Loucy (cell line): ENCODE data around the gene ST8SIA3.

ENCODE experiments used
- H2AFZ ChIP-seq: fragments of 200-600 bp; sonication (generic); 2 replicates; pipeline ENCODE4 v1.6.0; 2016; ENCODE audit warnings: antibody characterized with exemption, mild to moderate bottlenecking, low read length, moderate library complexity
- H3F3A ChIP-seq: fragments of 200-600 bp; 2 replicates; pipeline ENCODE4 v1.6.0; 2016; ENCODE audit warnings: antibody characterized with exemption, low read depth, mild to moderate bottlenecking
- H3K27me3 ChIP-seq: fragments of 200-600 bp; sonication (generic); 2 replicates; pipeline ENCODE4 v1.6.1; 2014; ENCODE audit warnings: low read length, mild to moderate bottlenecking; ENCODE audit not compliant: insufficient read depth, poor library complexity, severe bottlenecking
- H3K36me3 ChIP-seq: fragments of 200-600 bp; sonication (generic); 2 replicates; pipeline ENCODE4 v1.6.1; 2016; ENCODE audit warnings: low read length; ENCODE audit not compliant: insufficient read depth
- H3K4me1 ChIP-seq: fragments of 200-600 bp; sonication (generic); 2 replicates; pipeline ENCODE4 v1.5.1; 2014; ENCODE audit warnings: low read length, mild to moderate bottlenecking; ENCODE audit not compliant: insufficient read depth, poor library complexity, severe bottlenecking
- H3K4me2 ChIP-seq: fragments of 200-600 bp; sonication (generic); 2 replicates; pipeline ENCODE4 v1.6.0; 2014; ENCODE audit warnings: antibody characterized with exemption, low read length, low read depth, mild to moderate bottlenecking; ENCODE audit not compliant: poor library complexity, severe bottlenecking
- H3K4me3 ChIP-seq: fragments of 200-600 bp; sonication (generic); 2 replicates; pipeline ENCODE4 v1.5.1; 2014; ENCODE audit warnings: low read length, mild to moderate bottlenecking, mixed read lengths; ENCODE audit not compliant: poor library complexity, severe bottlenecking
- H3K79me2 ChIP-seq: fragments of 200-600 bp; sonication (generic); 2 replicates; pipeline ENCODE4 v1.6.1; 2014; ENCODE audit warnings: low read length; ENCODE audit not compliant: insufficient read depth
- H3K9ac ChIP-seq: fragments of 200-600 bp; sonication (generic); 2 replicates; pipeline ENCODE4 v1.6.0; 2014; ENCODE audit warnings: mild to moderate bottlenecking, low read depth, low read length, moderate library complexity; ENCODE audit not compliant: poor library complexity, severe bottlenecking
- H3K9me2 ChIP-seq: fragments of 200-600 bp; sonication (generic); replicated peaks from 2 replicates; pipeline ENCODE4 v1.6.1; 2016; ENCODE audit warnings: low read depth, low read length, mixed read lengths
- H3K9me3 ChIP-seq: fragments of 200-600 bp; sonication (generic); 2 replicates; pipeline ENCODE4 v1.6.1; 2014; ENCODE audit warnings: mild to moderate bottlenecking, antibody characterized with exemption, low read length, low read depth; ENCODE audit not compliant: insufficient read depth
- H4K20me1 ChIP-seq: fragments of 200-600 bp; sonication (generic); 2 replicates; pipeline ENCODE4 v1.6.0; 2014; ENCODE audit warnings: antibody characterized with exemption, low read length, mild to moderate bottlenecking; ENCODE audit not compliant: insufficient read depth, poor library complexity, severe bottlenecking
- EZH2phosphoT487 ChIP-seq: fragments of 200-600 bp; IDR thresholded peaks from 2 replicates; pipeline ENCODE4 v1.6.1; 2018; ENCODE audit warnings: antibody characterized with exemption, mild to moderate bottlenecking, moderate library complexity, borderline replicate concordance
- TF ChIP-seq, protein P1 (sequence below): fragments of 200-600 bp; sonication (generic); conservative IDR thresholded peaks from 2 replicates; pipeline ENCODE4 v1.5.1; 2014; ENCODE audit warnings: mild to moderate bottlenecking, antibody characterized with exemption, low read length

Gene ST8SIA3

GRCh38 chr18:57373017-57373416 is 20.7 kb downstream of the ST8SIA3 start:
- Histone ChIP-seq H2AFZ (no peak overlapping the region), H4K20me1 (no peaks in the 10 kb centered on the region), H3K27me3 (no peaks in the 10 kb centered on the region), H3K9me3 (no peaks in the 10 kb centered on the region), H3K36me3 (no peaks in the 10 kb centered on the region), H3F3A (no peaks in the 10 kb centered on the region), H3K4me1 (no peaks in the 10 kb centered on the region), H3K4me2 (no peak overlapping the region), H3K9me2 (no peaks in the 10 kb centered on the region), H3K9ac (no peak overlapping the region), H3K4me3 (no peak overlapping the region), H3K79me2 (no peaks in the 10 kb centered on the region)
- TF ChIP-seq, protein P1, sequence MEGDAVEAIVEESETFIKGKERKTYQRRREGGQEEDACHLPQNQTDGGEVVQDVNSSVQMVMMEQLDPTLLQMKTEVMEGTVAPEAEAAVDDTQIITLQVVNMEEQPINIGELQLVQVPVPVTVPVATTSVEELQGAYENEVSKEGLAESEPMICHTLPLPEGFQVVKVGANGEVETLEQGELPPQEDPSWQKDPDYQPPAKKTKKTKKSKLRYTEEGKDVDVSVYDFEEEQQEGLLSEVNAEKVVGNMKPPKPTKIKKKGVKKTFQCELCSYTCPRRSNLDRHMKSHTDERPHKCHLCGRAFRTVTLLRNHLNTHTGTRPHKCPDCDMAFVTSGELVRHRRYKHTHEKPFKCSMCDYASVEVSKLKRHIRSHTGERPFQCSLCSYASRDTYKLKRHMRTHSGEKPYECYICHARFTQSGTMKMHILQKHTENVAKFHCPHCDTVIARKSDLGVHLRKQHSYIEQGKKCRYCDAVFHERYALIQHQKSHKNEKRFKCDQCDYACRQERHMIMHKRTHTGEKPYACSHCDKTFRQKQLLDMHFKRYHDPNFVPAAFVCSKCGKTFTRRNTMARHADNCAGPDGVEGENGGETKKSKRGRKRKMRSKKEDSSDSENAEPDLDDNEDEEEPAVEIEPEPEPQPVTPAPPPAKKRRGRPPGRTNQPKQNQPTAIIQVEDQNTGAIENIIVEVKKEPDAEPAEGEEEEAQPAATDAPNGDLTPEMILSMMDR = no peak
- TF ChIP-seq EZH2phosphoT487 = no peak

- Histone ChIP-seq H3K4me3 (no peak overlapping the region), H4K20me1 (no peaks in the 10 kb centered on the region), H3K4me1 (no peaks in the 10 kb centered on the region), H3K36me3 (no peaks in the 10 kb centered on the region), H3K79me2 (no peaks in the 10 kb centered on the region), H3F3A (no peaks in the 10 kb centered on the region), H3K9ac (no peak overlapping the region), H3K9me2 (no peaks in the 10 kb centered on the region), H3K4me2 (no peak overlapping the region), H3K9me3 (no peaks in the 10 kb centered on the region), H3K27me3 (no peaks in the 10 kb centered on the region), H2AFZ (no peak overlapping the region)
- TF ChIP-seq, protein P1 = no peak
- TF ChIP-seq EZH2phosphoT487 = no peak
These were observed 24.1 kb downstream of the ST8SIA3 start for GRCh38 chr18:57376503-57376902.

DNA sequence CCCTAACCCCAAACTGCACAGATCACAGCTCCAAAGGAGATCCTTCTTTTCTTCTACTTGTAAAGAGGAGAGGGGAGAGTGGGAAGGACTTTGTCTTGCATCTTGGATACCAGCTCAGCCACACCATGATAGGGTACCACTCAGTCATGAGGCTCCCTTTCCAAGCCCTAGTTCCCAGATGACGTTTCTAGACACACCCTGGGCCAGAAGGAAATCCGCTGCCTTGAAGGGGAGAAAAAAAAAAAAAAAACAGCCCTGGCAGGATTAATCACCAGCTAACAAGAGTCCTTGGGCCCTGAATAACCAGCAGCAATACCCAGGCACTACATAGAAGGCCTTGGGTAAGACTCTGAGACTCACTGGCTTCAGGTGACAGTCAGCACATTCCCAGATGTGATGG is 36.9 kb downstream of the ST8SIA3 start:
- Histone ChIP-seq H3K4me3 (no peak overlapping the region), H3K36me3 (no peaks in the 10 kb centered on the region), H3K27me3 (no peaks in the 10 kb centered on the region), H3K4me2 (no peak overlapping the region), H2AFZ (no peak overlapping the region), H4K20me1 (no peaks in the 10 kb centered on the region), H3K9me3 (no peaks in the 10 kb centered on the region), H3F3A (no peaks in the 10 kb centered on the region), H3K9ac (no peak overlapping the region), H3K79me2 (no peaks in the 10 kb centered on the region), H3K4me1 (no peaks in the 10 kb centered on the region), H3K9me2 (no peaks in the 10 kb centered on the region)
- no peak for TF ChIP-seq EZH2phosphoT487
- TF ChIP-seq, protein P1 = no peak
